Measurements from ENCODE around the gene RNF40.
"Not testable (repeated sequence)": the region's sequence is repeated elsewhere in the genome, so short reads cannot be mapped to it uniquely, and the experiment has no call there.

RNF40 gene

DNA sequence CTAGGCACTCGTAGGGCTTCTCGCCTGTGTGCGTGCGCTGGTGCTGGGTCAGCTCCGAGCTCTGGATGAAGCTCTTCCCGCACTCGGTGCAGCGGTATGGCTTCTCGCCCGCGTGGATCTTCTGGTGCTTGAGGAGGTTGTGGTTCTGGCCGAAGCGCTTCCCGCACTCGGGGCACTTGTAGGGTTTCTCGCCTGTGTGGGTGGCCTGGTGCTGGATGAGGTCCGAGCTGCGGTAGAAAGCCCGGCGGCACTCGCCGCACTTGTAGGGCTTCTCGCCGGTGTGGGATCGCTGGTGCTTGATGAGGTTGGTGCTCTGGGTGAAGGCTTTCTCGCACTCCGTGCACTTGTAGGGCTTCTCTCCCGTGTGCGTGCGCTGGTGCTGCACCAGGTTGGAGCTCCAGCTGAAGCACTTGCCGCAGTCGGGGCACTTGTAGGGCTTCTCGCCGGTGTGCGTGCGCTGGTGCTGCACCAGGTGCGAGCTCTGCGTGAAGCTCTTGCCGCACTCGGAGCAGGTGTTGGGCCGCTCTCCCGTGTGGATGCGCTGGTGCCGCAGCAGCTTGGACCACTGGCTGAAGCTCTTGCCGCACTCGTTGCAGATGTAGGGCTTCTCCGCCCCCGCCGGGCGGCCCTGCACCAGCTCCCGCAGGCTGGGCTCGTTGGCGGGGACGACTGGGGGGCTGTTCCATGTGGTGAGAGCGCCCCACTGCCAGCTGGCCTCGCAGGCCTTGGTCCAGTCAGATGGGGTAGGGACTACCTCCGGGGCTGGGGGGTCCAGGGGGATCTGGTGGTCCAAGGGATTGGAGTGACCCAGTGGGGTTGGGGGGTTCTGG, 21.4 kb downstream of the RNF40 start:
- no peak for DNase-seq

DNA sequence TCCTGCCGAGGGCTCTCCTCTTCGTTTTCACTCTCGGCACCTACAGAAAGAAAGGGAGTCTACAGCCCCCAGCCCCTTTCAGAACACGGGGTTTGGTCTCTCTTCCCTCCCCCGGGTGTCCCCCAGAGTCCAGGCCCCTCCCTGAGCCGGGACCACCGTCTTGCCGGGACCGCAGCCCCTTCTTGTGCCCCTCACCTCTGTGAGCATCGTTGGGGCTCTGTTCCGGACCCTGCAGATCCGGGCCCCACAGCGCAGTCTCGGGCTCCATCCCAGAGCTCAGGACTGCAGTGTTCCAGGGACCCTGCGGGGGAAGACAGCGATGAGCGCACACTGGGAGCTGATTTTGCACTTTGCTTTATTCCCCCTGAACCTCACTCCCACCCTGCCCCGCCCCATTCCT, 22.1 kb downstream of the RNF40 start:
- DNase-seq = no peak

DNA sequence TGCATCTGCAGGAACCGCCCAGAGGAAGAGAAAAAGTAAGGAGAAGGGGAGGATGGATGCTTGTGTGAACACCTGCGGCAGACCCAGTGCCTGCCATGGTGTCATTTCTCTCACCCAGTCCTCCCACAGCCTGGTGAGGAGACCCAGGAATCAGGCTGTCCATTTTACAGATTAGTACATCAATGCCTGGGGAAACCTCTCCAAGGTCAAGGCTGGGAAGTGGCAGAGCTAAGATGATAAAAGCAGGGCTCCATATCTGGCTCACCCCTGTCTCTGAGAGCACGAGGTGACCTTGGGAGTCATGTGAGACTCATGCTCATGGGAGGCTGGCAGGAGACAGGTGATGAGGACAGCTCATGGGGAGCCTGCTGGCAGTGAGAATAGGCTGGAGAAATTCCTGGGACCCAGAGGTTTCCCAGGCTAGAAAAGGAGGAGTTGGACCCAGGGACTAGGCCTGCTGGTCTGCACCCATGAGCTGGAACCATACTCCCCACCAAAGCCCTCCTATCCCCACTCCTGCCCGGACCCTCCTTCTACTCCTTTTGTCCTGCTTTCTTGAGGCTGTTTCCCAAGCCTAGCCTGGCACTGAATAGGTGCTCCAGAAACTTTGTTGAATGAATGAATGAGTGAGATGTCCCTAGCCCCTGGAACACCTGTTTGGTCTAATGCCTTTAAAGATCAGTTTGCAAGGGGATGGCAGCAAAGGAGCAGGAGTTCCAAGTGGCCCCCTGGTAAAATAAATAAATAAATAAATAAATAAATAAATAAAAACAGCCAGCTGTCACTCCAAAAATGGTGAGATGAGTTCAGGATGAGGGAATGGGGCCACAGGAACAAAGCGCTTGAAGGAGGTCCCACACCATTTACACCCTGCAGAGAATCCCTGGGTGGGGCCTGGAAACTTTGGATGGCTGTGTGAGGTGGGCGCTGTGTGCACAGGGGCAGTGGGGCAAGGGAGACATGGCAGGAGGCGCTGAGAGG, 23.3 kb downstream of the RNF40 start:
- no peak for DNase-seq

DNA sequence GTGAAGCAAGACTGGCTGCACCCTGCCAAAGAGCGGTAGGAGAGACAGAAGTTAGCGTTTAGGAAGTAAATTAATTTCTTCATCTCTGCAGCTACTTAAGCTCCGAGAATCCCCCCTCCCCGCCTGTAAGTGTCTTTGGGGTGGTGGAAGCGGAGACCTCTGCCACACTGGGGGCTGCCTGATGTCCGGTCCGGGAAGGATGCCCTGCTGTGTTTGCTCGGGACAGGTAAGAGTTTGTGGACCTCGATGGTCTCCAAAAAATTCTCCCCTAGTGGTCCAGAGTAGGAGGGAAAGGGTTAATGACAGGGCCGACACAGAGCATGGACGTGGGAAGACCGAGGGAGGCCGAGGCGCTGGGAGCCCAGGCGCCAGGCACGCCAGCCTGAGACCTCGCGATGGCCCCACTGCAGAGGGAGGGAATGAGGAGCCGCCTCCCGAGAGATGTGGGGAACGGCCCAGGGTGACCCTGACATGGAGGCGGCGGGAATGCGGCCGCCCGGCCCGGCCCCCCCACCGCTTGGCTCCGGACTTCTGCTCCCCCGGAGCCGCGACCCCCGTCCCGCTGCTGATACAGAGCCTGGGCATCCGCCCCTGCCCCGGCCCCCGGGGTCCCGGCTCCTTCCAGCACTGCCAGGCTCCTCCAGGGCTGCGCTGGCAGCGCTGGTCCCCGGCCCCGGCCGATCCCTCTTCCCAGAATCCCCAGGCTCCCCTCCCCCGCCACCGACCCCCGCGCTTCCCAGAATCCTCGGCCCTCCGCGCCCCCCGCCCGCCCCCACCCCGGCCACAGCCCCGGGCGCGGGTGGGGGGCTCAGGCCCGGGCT, 24.2 kb downstream of the RNF40 start:
- DNase-seq = peak; percentile 36

DNA sequence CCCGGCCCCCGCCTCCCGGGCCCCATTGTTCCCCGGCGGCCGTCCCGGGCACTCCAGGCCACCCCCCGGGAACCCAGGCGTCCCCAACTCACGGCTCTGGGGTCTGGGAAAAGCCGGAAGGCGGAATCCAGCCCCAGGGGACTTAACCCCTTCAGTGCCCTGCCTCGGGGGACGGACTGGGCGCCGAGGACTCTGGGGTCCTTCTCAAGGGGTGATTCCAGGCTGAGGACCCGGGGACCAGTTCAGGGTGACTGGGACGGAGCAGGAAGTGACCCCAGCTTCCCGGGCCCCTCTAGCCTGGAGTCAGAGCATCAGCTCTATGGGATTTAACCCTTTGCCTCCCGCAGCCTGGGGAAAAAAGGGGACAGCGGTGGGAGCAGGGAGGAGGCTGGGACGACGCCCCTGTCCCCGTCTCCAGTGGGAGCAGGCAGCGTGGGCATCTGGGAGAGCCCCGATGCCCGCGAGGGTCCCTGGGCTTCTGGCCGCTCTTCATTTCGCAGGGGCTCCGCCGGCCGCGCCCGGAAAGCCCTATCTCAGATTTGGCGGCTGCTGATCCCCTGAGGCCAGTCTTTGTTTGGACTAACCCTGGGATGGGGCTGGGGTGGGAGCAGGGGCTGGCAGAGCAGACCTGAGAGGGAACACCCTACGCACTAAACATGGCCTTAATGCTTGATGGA, 25.0 kb downstream of the RNF40 start, which contains the start of gene ZNF629:
Gene ZNF629 (minus strand): TSS at position 270 of the 677 bp plus-strand sequence. CDS start 2,723 bp downstream, outside the sequence.
- DNase-seq = peak; percentile 98

DNA sequence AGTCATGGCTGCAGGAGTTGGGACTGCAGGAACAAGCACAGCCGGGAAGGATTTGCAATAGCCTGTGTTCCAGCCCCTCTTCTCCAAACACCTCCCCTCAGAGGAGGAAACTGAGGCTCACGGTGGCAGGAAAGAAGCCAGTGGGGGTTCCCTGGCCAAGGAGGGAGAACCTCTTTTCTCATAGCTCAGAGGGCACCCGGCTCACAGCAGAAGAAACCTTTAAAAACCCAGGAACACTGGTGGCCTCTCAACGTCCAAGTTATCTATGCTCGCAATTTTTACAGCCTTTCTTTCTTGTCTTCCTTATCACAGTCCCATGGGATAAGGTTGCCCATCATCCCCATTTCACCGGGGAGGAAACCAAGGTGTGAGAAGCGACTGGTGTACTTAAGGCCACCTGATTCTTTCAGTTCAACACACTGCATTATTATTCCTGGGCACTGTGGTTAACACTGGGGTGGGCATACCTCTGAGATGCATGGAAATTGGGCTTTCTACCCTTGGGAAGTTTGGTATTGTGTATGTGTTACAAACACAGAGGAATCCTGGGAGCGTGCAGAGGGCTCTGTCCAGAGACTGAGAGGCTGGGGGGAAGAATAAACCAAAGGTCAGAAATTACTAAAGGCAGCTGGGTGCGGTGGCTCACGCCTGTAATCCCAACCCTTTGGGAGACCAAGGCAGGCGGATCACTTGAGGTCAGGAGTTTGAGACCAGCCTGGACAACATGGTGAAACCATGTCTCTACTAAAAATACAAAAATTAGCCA, 25.7 kb downstream of the RNF40 start:
- DNase-seq = no peak

DNA sequence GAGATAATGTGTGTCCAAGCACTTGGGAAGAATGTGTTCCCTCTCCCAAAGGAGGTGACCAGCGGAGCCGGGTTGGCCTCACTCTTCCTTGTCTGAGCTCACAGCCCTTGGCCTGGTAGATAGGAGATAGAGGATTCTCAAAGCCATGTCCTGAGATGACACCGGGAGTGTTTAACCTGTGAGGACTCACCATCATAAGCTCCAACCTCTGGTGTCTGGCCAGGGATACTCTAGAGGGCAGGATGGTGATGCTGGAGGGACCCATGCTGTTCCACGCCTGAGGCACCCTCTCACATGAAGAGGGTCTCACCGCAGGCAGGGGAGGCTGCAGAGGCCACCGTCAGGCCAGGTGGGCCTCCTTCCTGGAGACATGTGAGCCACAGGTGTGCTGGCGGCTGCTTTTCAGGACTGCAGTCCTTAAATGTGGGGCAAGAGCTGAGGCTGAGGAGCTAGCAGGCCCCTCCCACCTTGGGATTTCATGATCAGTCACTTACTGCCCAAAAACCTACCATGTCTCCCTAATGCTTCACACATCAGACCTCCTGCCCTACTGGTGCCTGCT, 31.5 kb downstream of the RNF40 start:
- no peak for DNase-seq

DNA sequence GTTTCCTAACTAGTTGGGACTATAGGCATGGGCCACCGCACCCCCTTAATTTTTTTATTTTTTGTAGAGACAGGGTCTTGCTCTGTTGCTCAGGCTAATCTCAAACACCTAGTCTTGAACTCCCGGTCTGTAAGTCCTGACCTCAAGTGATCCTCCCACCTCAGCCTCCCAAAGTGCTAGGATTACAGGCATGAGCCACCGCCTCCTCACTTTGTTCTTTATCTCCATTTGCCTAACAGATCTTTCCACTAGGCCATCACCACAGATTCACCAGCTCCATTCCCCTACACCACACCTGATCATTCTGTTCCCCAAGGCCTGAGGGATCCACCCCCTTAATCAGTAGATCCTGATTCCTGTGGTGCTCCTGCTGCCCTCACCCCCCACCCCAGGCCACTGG, 32.5 kb downstream of the RNF40 start:
- DNase-seq = no peak

DNA sequence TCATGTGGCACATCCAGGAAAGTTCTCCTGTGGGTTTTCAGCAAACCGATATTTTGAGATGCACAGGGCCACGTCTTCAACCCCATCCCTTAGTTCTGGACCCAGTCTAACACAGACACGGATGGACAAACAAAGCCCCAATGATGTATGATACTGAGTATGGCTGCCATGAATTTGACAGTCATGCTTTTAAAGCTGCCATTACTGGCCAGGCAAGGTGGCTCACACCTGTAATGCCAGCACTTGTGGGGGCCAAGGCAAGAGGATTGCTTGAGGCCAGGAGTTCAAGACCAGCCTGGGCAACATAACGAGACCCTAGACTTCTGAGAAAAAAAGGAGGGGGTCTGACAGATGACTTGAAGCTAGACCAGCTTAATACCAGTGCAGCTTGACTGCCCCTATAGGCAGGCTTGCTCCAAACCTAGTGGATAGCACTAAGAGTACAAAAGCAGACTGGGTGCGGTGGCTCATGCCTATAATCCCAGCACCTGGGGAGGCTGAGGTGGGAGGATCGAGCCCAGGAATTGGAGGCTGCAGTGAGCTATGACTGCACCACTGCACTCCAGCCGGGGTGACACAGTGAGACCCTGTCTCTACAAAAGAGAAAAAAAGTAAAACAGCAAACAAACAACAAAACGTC, 35.7 kb downstream of the RNF40 start:
- no peak for DNase-seq

DNA sequence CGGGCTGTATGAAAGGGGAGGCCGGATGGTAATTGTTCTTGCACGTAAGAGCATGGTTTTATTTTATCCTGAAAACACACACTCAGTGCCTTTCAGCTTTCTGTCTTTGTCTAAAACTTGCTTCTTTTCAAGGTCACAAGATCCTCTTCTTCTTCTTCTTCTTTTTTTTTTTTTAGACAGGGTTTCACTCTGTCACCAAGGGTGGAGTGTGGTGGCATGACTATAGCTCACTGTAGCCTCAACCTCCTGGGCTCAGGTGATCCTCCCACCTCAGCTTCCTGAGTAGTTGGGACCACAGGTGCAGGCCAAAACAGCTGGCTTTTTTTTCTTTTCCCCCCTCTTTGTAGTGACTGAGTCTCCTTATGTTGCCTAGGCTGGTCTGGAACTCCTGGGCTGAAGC, 40.8 kb downstream of the RNF40 start:
- no peak for DNase-seq

DNA sequence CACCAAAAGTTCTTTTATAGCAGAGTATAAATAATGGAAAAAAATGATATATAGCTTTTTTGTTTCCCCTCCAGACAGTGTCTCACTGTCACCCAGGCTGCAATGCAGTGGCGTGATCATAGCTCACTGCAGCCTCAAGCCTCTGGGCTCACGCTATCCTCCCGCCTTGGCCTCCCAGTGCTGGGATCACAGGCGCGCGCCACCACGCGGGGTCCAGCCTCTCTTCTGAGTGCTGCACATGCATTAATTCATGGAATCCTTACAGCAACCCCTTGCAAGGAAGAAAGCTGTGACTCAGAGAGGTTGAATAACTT, 42.9 kb downstream of the RNF40 start:
- no peak for DNase-seq

DNA sequence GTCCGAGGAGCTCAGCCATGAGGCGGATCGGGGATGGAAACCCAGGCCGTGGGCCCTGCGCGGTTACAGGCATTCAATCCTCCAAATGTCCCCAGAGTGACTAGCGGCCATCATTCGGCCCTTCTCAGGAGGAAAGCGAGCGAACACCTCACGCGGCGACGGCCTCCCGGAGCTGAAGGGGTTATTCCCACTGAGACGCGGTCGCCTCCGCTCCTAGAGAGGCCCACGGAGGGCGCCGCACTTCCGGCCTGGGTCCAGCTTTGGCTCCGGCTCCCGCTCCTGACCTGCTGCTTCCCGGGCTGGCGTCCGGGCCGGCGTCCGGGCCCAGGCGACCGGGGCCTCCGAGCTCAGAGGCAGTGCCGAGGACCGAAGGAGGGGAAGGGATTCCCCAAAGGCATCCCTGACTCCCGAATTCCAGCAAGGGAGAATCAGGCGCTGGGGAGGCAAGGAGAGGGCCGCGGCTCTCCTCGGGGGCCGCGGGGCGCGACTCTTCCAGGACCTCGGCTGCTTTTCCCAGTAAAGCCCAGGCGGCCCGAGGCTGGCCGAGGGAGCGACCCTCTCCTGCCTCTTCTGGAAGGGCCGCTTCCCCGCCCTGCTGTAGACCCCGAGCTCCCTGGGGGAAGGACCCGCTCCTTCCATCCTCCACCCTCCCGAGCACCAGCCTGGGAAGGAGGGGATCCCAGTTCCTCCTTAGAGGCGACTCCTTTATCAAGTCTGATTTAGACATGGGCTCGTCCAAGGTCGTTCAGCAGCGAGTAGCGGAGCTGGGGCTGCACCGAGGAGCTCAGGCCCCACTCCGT, 43.4 kb downstream of the RNF40 start:
- DNase-seq = peak; percentile 96

DNA sequence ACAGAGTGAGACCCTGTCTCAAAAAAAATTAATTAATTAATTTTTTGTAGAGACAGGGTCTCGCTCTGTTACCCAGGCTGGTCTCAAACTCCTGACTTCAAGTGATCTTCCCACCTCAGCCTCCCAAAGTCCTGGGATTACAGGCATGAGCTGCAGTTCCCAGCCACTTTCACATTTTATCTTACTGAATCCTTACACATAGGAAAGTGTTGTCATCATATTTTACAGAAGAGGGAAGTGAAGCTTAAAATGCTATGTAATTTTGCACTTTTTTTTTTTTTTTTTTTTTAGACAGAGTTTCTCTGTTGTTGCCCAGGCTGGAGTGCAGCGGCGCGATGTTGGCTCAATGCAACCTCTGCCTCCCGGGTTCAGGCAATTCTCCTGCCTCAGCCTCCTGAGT, 46.0 kb downstream of the RNF40 start:
- DNase-seq = no peak

DNA sequence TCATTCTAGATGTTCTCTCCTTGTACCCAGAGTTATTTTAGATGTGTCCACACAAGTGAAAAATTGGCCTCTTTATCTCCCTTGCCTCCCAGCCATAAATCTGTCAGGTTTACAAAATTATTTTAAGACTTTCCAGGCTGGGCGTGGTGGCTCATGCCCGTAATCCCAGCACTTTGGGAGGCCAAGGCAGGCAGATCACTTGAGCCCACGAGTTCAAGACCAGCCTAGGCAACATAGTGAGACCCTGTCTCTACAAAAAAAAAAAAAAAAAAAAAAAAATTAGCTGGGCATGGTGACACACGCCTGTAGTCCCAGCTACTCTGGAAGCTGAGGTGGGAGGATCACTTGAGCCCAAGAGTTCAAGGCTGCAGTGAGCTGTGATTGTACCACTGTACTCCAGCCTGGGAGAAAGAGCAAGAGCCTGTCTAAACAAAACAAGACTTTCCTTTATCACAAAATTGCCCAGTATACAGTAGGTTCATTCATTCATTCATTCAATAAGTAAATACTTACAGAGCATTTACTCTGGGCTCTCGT, 46.8 kb downstream of the RNF40 start:
- DNase-seq = not testable (repeated sequence)

DNA sequence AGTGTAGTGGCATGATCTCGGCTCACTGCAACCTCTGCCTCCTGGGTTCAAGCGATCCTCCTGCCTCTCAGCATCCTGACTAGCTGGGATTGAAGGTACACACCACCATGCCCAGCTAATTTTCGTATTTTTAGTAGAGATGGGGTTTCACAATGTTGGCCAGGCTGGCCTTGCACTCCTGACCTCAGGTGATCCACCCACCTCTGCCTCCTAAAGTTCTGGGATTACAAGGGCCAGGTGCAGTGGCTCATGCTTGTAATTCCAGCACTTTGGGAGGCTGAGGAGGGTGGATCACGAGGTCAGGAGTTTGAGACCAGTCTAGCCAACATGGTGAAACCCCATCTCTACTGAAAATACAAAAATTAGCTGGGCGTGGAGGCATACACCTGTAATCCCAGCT, 47.6 kb downstream of the RNF40 start:
- not testable (repeated sequence) for DNase-seq

DNA sequence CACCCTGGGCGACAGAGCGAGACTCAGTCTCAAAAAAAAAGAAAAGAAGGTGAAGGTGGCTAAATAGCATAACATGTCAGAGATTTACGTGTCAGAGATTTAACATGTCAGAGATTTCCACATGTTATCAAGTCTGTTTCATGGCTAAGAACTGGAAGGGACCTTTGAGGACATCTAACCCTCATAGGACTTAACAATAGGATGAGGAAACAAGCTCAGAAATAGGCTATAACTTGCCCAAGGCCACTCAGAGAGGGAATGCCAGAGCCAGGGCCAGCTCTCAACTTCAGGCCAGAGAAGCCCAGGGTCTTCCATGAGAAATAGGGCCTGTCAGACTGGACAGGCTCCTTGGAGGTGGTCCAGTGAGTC, 51.7 kb downstream of the RNF40 start:
- DNase-seq = no peak

DNA sequence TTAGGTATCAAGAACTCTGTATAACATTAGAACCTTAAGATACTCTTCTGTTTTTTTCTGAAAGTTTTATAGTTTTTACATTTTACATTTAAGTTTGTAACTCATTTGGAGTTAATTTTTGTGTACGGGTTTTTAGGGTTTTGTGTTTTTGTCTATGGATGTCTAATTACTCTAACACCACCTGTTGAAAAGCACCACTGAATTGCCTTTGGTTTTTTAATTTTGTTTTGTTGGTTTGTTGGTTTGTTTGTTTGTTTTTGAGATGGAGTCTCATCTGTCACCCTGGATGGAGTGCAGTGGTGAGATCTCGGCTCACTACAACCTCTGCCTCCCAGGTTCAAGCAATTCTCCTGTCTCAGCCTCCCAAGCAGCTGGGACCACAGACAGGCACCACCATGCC, 54.6 kb downstream of the RNF40 start:
- DNase-seq = no peak

DNA sequence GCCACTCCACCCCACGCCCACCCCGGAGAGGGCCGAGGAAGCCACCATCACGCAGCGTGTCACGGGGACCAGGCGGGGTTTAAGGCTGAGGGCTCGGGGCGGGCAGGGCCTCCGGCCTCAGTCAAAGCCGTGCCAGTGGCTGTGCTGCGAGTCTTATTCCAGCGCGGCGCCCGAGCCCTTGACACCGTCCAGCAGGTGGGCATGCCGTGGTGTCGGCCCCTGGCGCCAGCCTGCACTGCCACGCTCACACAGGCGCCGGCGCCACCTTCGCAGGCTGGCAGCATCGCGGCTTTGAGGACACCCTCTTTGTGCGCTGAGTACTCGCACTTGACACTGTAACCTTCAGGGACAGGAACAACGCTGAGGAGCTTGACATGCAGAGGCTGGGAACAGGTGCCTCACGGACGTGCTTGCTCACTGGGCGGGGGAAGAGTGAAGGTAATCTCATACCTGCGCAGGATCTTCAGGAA, 58.9 kb downstream of the RNF40 start:
- DNase-seq = no peak

DNA sequence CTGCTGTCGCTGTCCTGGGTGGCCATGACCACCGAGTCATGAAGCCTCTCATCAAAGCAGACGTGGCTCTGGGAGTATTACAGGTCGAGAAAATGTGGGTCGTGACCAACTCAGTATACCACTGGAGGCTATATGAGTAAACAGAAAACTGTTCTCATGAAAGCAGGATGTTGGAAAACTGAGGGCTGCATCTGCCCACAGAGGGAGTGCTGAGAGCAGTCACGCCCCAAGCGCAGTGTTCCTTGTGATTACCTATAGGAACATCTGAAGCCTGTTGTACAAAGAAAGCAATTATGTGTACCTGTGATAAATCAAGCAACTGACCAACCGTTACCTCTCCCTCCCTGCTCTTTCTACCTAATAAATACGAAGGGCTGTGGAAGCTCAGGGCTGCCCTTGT, 59.3 kb downstream of the RNF40 start:
- DNase-seq = not testable (repeated sequence)

DNA sequence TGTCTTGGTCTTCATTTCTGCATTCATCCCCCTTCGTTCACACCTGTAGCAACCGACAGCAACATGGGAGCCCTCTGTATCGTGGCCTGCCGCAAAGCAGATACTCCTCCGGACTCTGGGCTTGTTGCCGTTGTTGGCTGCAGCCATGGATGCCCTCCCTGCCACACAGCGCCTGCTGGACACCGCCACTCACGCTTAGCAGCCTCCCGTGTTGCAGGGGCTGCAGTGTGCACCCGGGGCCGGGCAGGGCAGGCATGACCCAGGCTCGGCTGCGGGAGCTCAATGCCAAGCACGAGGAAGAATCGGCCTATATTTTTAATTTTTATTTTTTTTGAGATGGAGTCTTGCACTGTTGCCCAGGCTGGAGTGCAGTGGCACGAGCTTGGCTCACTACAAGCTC, 59.8 kb downstream of the RNF40 start:
- DNase-seq = no peak
